MM.1S (cell line): ENCODE data around the gene GNAS-AS1.

Source experiments
- DNase-seq: peaks from one replicate; pipeline ENCODE4 v3.0.0-alpha.2; 2015
- H2AFZ ChIP-seq: fragments of 300-600 bp; sonication (generic); 2 replicates; pipeline ENCODE4 v1.6.0; 2016; ENCODE audit warnings: antibody characterized with exemption, low read length
- H3F3A ChIP-seq: fragments of 300-600 bp; sonication (generic); 2 replicates; pipeline ENCODE4 v1.6.1; 2016; ENCODE audit warnings: mild to moderate bottlenecking, antibody characterized with exemption, low read length, moderate library complexity, mixed read lengths; ENCODE audit not compliant: insufficient read depth
- H3K27ac ChIP-seq: fragments of 300-600 bp; sonication (generic); 2 replicates; pipeline ENCODE4 v1.5.1; 2016; ENCODE audit warnings: mild to moderate bottlenecking, low read length
- H3K27me3 ChIP-seq: fragments of 300-600 bp; sonication (generic); replicated peaks from 2 replicates; pipeline ENCODE4 v1.6.0; 2016; ENCODE audit warnings: low read length; ENCODE audit not compliant: insufficient read depth
- H3K36me3 ChIP-seq: fragments of 300-600 bp; sonication (generic); replicated peaks from 2 replicates; pipeline ENCODE4 v1.6.1; 2016; ENCODE audit warnings: mild to moderate bottlenecking, low read length, mixed read lengths; ENCODE audit not compliant: insufficient read depth
- H3K4me1 ChIP-seq: fragments of 300-600 bp; sonication (generic); 2 replicates; pipeline ENCODE4 v1.6.1; 2016; ENCODE audit warnings: low read length, mixed read lengths
- H3K4me2 ChIP-seq: fragments of 300-600 bp; sonication (generic); 2 replicates; pipeline ENCODE4 v1.6.0; 2016; ENCODE audit warnings: low read depth, low read length
- H3K4me3 ChIP-seq: fragments of 300-600 bp; sonication (generic); 2 replicates; pipeline ENCODE4 v1.5.1; 2016; ENCODE audit warnings: low read length, mixed read lengths
- H3K79me2 ChIP-seq: fragments of 300-600 bp; sonication (generic); 2 replicates; pipeline ENCODE4 v1.6.1; 2016; ENCODE audit warnings: mixed run types, low read length, mixed read lengths
- H3K9ac ChIP-seq: fragments of 300-600 bp; sonication (generic); 2 replicates; pipeline ENCODE4 v1.6.1; 2016; ENCODE audit warnings: low read length, mixed read lengths
- H3K9me2 ChIP-seq: fragments of 300-600 bp; sonication (generic); replicated peaks from 2 replicates; pipeline ENCODE4 v1.6.1; 2016; ENCODE audit warnings: mild to moderate bottlenecking, low read length, mixed read lengths; ENCODE audit not compliant: insufficient read depth
- H3K9me3 ChIP-seq: fragments of 300-600 bp; sonication (generic); replicated peaks from 2 replicates; pipeline ENCODE4 v1.6.1; 2016; ENCODE audit warnings: mild to moderate bottlenecking, low read length, mixed read lengths; ENCODE audit not compliant: insufficient read depth
- H4K20me1 ChIP-seq: fragments of 300-600 bp; sonication (generic); 2 replicates; pipeline ENCODE4 v1.6.1; 2016; ENCODE audit warnings: mild to moderate bottlenecking, low read length, moderate library complexity, mixed read lengths; ENCODE audit not compliant: insufficient read depth
- CTCF ChIP-seq: fragments of 300-600 bp; sonication (generic); IDR thresholded peaks from 2 replicates; pipeline ENCODE4 v1.5.1; 2016; ENCODE audit warnings: antibody characterized with exemption, low read length, mixed read lengths
- EZH2 ChIP-seq: fragments of 300-600 bp; sonication (generic); optimal IDR thresholded peaks from 2 replicates; pipeline ENCODE3; 2017; ENCODE audit warnings: low read depth, mild to moderate bottlenecking, antibody characterized with exemption, low read length, mixed read lengths
- EZH2phosphoT487 ChIP-seq: fragments of 300-600 bp; sonication (generic); IDR thresholded peaks from 2 replicates; pipeline ENCODE4 v1.6.1; 2018; ENCODE audit warnings: antibody characterized with exemption, low read length

The GNAS-AS1 gene

GRCh38 chr20:58850693-58851174 is at the start of gene GNAS-AS1:
Gene GNAS-AS1, minus strand, starts transcription at chr20:58850902.
- no peaks in the 10 kb centered on the region for H3K4me1 ChIP-seq
- no peaks in the 10 kb centered on the region for H4K20me1 ChIP-seq
- peak within 1 kb of the TSS; percentile 88 for H2AFZ ChIP-seq
- no peaks in the 10 kb centered on the region for H3K9me2 ChIP-seq
- peak within 1 kb of the TSS; percentile 78 for H3K4me2 ChIP-seq
- no peaks in the 10 kb centered on the region for H3F3A ChIP-seq
- H3K27ac ChIP-seq: no peak within 1 kb of the TSS
- peaks cover 69% of the 10 kb centered on the region for H3K27me3 ChIP-seq
- no peaks in the 10 kb centered on the region for H3K36me3 ChIP-seq
- TF ChIP-seq CTCF (no peak), EZH2 (no peak), EZH2phosphoT487 (no peak)
- peak; percentile 83 for DNase-seq
- peak within 1 kb of the TSS; percentile 79 for H3K4me3 ChIP-seq
- no peaks in the 10 kb centered on the region for H3K9me3 ChIP-seq
- peak within 1 kb of the TSS; percentile 40; the same call in 1 of the 2 replicates for H3K9ac ChIP-seq
- H3K79me2 ChIP-seq: no peaks in the 10 kb centered on the region; the same call in 1 of the 2 replicates

- H3F3A ChIP-seq: peaks cover 35% of the 10 kb centered on the region
- H3K9me3 ChIP-seq: no peaks in the 10 kb centered on the region
- H4K20me1 ChIP-seq: peaks cover 6% of the 10 kb centered on the region; the same call in 1 of the 2 replicates
- TF ChIP-seq CTCF: no peak
- no peak for TF ChIP-seq EZH2phosphoT487
- TF ChIP-seq EZH2: no peak
- no peak for DNase-seq
- H3K4me2 ChIP-seq: no peak overlapping the region
- H3K9me2 ChIP-seq: no peaks in the 10 kb centered on the region
- H3K27me3 ChIP-seq: no peaks in the 10 kb centered on the region
- no peak overlapping the region for H3K4me3 ChIP-seq
- no peak overlapping the region for H3K27ac ChIP-seq
- H2AFZ ChIP-seq: no peak overlapping the region
- peaks cover 30% of the 10 kb centered on the region for H3K36me3 ChIP-seq
- no peak overlapping the region for H3K9ac ChIP-seq
- H3K4me1 ChIP-seq: peaks cover 32% of the 10 kb centered on the region
- H3K79me2 ChIP-seq: peaks cover 100% of the 10 kb centered on the region
Measured at GRCh38 chr20:58900397-58900796, 49.7 kb upstream of the GNAS-AS1 start.

- H3K4me1 ChIP-seq: peaks cover 32% of the 10 kb centered on the region
- H4K20me1 ChIP-seq: peaks cover 10% of the 10 kb centered on the region; the same call in 1 of the 2 replicates
- no peak overlapping the region for H3K4me2 ChIP-seq
- H3K79me2 ChIP-seq: peaks cover 100% of the 10 kb centered on the region
- no peaks in the 10 kb centered on the region for H3K9me2 ChIP-seq
- no peak overlapping the region for H2AFZ ChIP-seq
- peaks cover 26% of the 10 kb centered on the region for H3F3A ChIP-seq
- no peak for TF ChIP-seq EZH2phosphoT487
- no peak for TF ChIP-seq CTCF
- TF ChIP-seq EZH2: no peak
- H3K36me3 ChIP-seq: peaks cover 26% of the 10 kb centered on the region
- no peak overlapping the region for H3K4me3 ChIP-seq
- no peak for DNase-seq
- H3K9me3 ChIP-seq: no peaks in the 10 kb centered on the region
- no peak overlapping the region for H3K27ac ChIP-seq
- no peaks in the 10 kb centered on the region for H3K27me3 ChIP-seq
- no peak overlapping the region for H3K9ac ChIP-seq
Measured at GRCh38 chr20:58899512-58899911, 48.8 kb upstream of the GNAS-AS1 start.
